Panc1 (cell line): ENCODE measurements around the gene UTRN.

Experiments
- CTCF ChIP-seq: fragments of 450-650 bp; IDR thresholded peaks from 2 replicates; pipeline ENCODE4 v1.5.1; 2017; ENCODE audit warnings: mild to moderate bottlenecking
- POLR2AphosphoS5 ChIP-seq: IDR thresholded peaks from 2 replicates; pipeline ENCODE4 v1.6.1; 2012; ENCODE audit warnings: mild to moderate bottlenecking, low read depth, low read length, moderate library complexity
- REST ChIP-seq, 2 experiments: IDR thresholded peaks; 2 replicates each; pipeline ENCODE4 v1.6.1; 2011 to 2012; ENCODE audit warnings: low read depth in 2 of 2, control low read depth in 1 of 2, low read length in 1 of 2, mild to moderate bottlenecking in 1 of 2, moderate library complexity in 1 of 2; ENCODE audit not compliant: insufficient read depth in 1 of 2
- SIN3A ChIP-seq: IDR thresholded peaks from 2 replicates; pipeline ENCODE4 v1.6.1; 2012; ENCODE audit warnings: low read depth, mild to moderate bottlenecking, low read length, moderate library complexity, borderline replicate concordance; ENCODE audit not compliant: insufficient read depth
- TCF7L2 ChIP-seq: IDR thresholded peaks from 2 replicates; pipeline ENCODE4 v1.6.1; 2011; ENCODE audit warnings: mild to moderate bottlenecking, low read depth, low read length, inconsistent platforms

GRCh38 chr6:144279484-144280150, 5.5 kb upstream of the UTRN start:
- TF ChIP-seq CTCF (no peak), TCF7L2 (no peak), SIN3A (no peak), POLR2AphosphoS5 (no peak), REST (IDR thresholded peaks at IDR 0.05; ENCODE audit: insufficient read depth in 1 of 2, low read depth in 2 of 2, low read length in 1 of 2) (no peak)
